Neural cell (in vitro differentiated cells): ENCODE measurements around the gene MAMDC4. TPM values are rescaled to one million over a fixed set of nuclear protein-coding genes. Genes with fewer than 3 reads are reported as not detected.
A peak's percentile ranks its signal among the peaks of the same experiment; 100 is the strongest.

ENCODE experiments used
- H2AFZ ChIP-seq: fragments of 200-600, 300-800 bp; sonication (generic), shearing (Covaris generic); 2 replicates; pipeline ENCODE4 v1.6.0; 2014; ENCODE audit warnings: low read depth, mild to moderate bottlenecking, antibody characterized with exemption, low read length, moderate library complexity
- H3F3A ChIP-seq: fragments of 200-600 bp; shearing (Covaris generic); 2 replicates; pipeline ENCODE4 v1.6.1; 2016; ENCODE audit warnings: mild to moderate bottlenecking, moderate library complexity, mixed read lengths, antibody characterized with exemption, low read length; ENCODE audit not compliant: insufficient read depth, poor library complexity, severe bottlenecking
- H3K27ac ChIP-seq: fragments of 200-600, 300-800 bp; sonication (generic), shearing (Covaris generic); 2 replicates; pipeline ENCODE4 v1.5.1; 2014; ENCODE audit warnings: mild to moderate bottlenecking, low read length, moderate library complexity
- H3K27me3 ChIP-seq: fragments of 300-800, 200-600 bp; sonication (generic), shearing (Covaris generic); 2 replicates; pipeline ENCODE4 v1.6.0; 2014; ENCODE audit warnings: mild to moderate bottlenecking, low read depth, low read length, moderate library complexity; ENCODE audit not compliant: insufficient read depth
- H3K36me3 ChIP-seq: fragments of 300-800, 200-600 bp; sonication (generic), shearing (Covaris generic); 2 replicates; pipeline ENCODE4 v1.5.1; 2014; ENCODE audit warnings: mild to moderate bottlenecking, antibody characterized with exemption, low read length, moderate library complexity; ENCODE audit not compliant: insufficient read depth
- H3K4me2 ChIP-seq: fragments of 300-800, 200-600 bp; sonication (generic), shearing (Covaris generic); 2 replicates; pipeline ENCODE4 v1.6.0; 2014; ENCODE audit warnings: mild to moderate bottlenecking, low read length
- H3K4me3 ChIP-seq: fragments of 300-800, 200-600 bp; sonication (generic), shearing (Covaris generic); 2 replicates; pipeline ENCODE4 v1.5.1; 2014; ENCODE audit warnings: mild to moderate bottlenecking, low read length, moderate library complexity
- H3K79me2 ChIP-seq: fragments of 200-600 bp; shearing (Covaris generic); replicated peaks from 2 replicates; pipeline ENCODE4 v1.6.0; 2014; ENCODE audit warnings: mild to moderate bottlenecking, low read length, moderate library complexity; ENCODE audit not compliant: insufficient read depth
- H3K9ac ChIP-seq: fragments of 300-800, 200-600 bp; sonication (generic), shearing (Covaris generic); 2 replicates; pipeline ENCODE4 v1.6.1; 2016; ENCODE audit warnings: mild to moderate bottlenecking, low read length, mixed read lengths
- H3K9me2 ChIP-seq: fragments of 200-600 bp; shearing (Covaris generic); 2 replicates; pipeline ENCODE4 v1.6.1; 2016; ENCODE audit warnings: mild to moderate bottlenecking, low read length, mixed read lengths; ENCODE audit not compliant: insufficient read depth
- H3K9me3 ChIP-seq: fragments of 200-600, 300-800 bp; sonication (generic), shearing (Covaris generic); 2 replicates; pipeline ENCODE4 v1.6.1; 2016; ENCODE audit warnings: mild to moderate bottlenecking, mixed run types, low read length, moderate library complexity, mixed read lengths
- H4K20me1 ChIP-seq: fragments of 200-600 bp; shearing (Covaris generic); 2 replicates; pipeline ENCODE4 v1.6.1; 2016; ENCODE audit warnings: mild to moderate bottlenecking, mixed run types; ENCODE audit not compliant: insufficient read depth
- CTCF ChIP-seq: fragments of 450-650 bp; IDR thresholded peaks from 2 replicates; pipeline ENCODE4 v1.5.1; 2014; ENCODE audit warnings: antibody characterized with exemption, mild to moderate bottlenecking, moderate library complexity; ENCODE audit not compliant: poor library complexity, severe bottlenecking
- EP300 ChIP-seq: fragments of 450-650 bp; conservative IDR thresholded peaks from 2 replicates; pipeline ENCODE4 v1.6.1; 2014; ENCODE audit warnings: antibody characterized with exemption, mild to moderate bottlenecking, moderate library complexity; ENCODE audit not compliant: poor library complexity, severe bottlenecking
- EZH2 ChIP-seq: fragments of 200-600, 300-800 bp; shearing (Covaris generic), sonication (generic); IDR thresholded peaks from 2 replicates; pipeline ENCODE4 v1.6.1; 2014; ENCODE audit warnings: antibody characterized with exemption, low read length, borderline replicate concordance, mild to moderate bottlenecking; ENCODE audit not compliant: insufficient read depth, poor library complexity, severe bottlenecking
- MXI1 ChIP-seq: fragments of 450-650 bp; conservative IDR thresholded peaks from 2 replicates; pipeline ENCODE4 v1.6.1; 2014; ENCODE audit warnings: antibody characterized with exemption, mild to moderate bottlenecking; ENCODE audit not compliant: poor library complexity, severe bottlenecking
- POLR2AphosphoS5 ChIP-seq: IDR thresholded peaks from 2 replicates; pipeline ENCODE4 v1.6.1; 2012
- RAD21 ChIP-seq: fragments of 450-650 bp; conservative IDR thresholded peaks from 2 replicates; pipeline ENCODE4 v1.6.1; 2014; ENCODE audit warnings: antibody characterized with exemption, mild to moderate bottlenecking, moderate library complexity
- SMC3 ChIP-seq: fragments of 450-650 bp; conservative IDR thresholded peaks from 2 replicates; pipeline ENCODE4 v1.6.1; 2014; ENCODE audit warnings: antibody characterized with exemption, mild to moderate bottlenecking, moderate library complexity; ENCODE audit not compliant: poor library complexity
- TAF1 ChIP-seq: IDR thresholded peaks from 2 replicates; pipeline ENCODE4 v1.6.1; 2012; ENCODE audit warnings: low read depth
- polyA plus RNA-seq: library from polyadenylated mRNA; depleted of rRNA; stranded (reverse); fragments of >200 nt; gene quantifications from 2 replicates; pipeline ENCODE4 v1.2.3, GENCODE V29; 2014
- TF ChIP-seq, protein P1 (sequence below): IDR thresholded peaks from 2 replicates; pipeline ENCODE4 v1.6.1; 2012; ENCODE audit warnings: borderline replicate concordance

MAMDC4 gene
- polyA plus RNA-seq, 1 donor from 2014 or later = 13.1 TPM

- no peaks in the 10 kb centered on the region for H3K79me2 ChIP-seq
- H3K9me2 ChIP-seq = no peaks in the 10 kb centered on the region
- H3K4me3 ChIP-seq = no peak overlapping the region
- H3K9me3 ChIP-seq = no peaks in the 10 kb centered on the region
- no peaks in the 10 kb centered on the region for H3K36me3 ChIP-seq
- no peaks in the 10 kb centered on the region for H4K20me1 ChIP-seq
- no peak overlapping the region for H3K9ac ChIP-seq
- H3K27me3 ChIP-seq = no peaks in the 10 kb centered on the region
- no peaks in the 10 kb centered on the region for H3F3A ChIP-seq
- H2AFZ ChIP-seq = no peak overlapping the region
- TF ChIP-seq EP300 (no peak), TAF1 (no peak), EZH2 (no peak), CTCF (no peak), POLR2AphosphoS5 (no peak), SMC3 (no peak), RAD21 (no peak), MXI1 (no peak)
- TF ChIP-seq, protein P1, sequence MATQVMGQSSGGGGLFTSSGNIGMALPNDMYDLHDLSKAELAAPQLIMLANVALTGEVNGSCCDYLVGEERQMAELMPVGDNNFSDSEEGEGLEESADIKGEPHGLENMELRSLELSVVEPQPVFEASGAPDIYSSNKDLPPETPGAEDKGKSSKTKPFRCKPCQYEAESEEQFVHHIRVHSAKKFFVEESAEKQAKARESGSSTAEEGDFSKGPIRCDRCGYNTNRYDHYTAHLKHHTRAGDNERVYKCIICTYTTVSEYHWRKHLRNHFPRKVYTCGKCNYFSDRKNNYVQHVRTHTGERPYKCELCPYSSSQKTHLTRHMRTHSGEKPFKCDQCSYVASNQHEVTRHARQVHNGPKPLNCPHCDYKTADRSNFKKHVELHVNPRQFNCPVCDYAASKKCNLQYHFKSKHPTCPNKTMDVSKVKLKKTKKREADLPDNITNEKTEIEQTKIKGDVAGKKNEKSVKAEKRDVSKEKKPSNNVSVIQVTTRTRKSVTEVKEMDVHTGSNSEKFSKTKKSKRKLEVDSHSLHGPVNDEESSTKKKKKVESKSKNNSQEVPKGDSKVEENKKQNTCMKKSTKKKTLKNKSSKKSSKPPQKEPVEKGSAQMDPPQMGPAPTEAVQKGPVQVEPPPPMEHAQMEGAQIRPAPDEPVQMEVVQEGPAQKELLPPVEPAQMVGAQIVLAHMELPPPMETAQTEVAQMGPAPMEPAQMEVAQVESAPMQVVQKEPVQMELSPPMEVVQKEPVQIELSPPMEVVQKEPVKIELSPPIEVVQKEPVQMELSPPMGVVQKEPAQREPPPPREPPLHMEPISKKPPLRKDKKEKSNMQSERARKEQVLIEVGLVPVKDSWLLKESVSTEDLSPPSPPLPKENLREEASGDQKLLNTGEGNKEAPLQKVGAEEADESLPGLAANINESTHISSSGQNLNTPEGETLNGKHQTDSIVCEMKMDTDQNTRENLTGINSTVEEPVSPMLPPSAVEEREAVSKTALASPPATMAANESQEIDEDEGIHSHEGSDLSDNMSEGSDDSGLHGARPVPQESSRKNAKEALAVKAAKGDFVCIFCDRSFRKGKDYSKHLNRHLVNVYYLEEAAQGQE = no peak
- no peak overlapping the region for H3K4me2 ChIP-seq
- H3K27ac ChIP-seq = no peak overlapping the region
These were observed 11.8 kb upstream of the MAMDC4 start for GRCh38 chr9:136840140-136840876.

- no peak overlapping the region for H2AFZ ChIP-seq
- H3F3A ChIP-seq = no peaks in the 10 kb centered on the region
- no peaks in the 10 kb centered on the region for H4K20me1 ChIP-seq
- H3K4me2 ChIP-seq = no peak overlapping the region
- H3K4me3 ChIP-seq = no peak overlapping the region
- H3K79me2 ChIP-seq = no peaks in the 10 kb centered on the region
- H3K9me2 ChIP-seq = no peaks in the 10 kb centered on the region
- peak overlapping the region; percentile 26 for H3K9ac ChIP-seq
- TF ChIP-seq CTCF (no peak), TAF1 (no peak), RAD21 (no peak), POLR2AphosphoS5 (no peak), EP300 (no peak), EZH2 (no peak), MXI1 (no peak), SMC3 (no peak)
- TF ChIP-seq, protein P1 = no peak
- no peaks in the 10 kb centered on the region for H3K36me3 ChIP-seq
- H3K27me3 ChIP-seq = no peaks in the 10 kb centered on the region
- no peaks in the 10 kb centered on the region for H3K9me3 ChIP-seq
- no peak overlapping the region for H3K27ac ChIP-seq
These were observed 11.1 kb upstream of the MAMDC4 start for GRCh38 chr9:136840877-136841645.
